ENCODE results near the gene SPOPL.

Gene SPOPL

DNA sequence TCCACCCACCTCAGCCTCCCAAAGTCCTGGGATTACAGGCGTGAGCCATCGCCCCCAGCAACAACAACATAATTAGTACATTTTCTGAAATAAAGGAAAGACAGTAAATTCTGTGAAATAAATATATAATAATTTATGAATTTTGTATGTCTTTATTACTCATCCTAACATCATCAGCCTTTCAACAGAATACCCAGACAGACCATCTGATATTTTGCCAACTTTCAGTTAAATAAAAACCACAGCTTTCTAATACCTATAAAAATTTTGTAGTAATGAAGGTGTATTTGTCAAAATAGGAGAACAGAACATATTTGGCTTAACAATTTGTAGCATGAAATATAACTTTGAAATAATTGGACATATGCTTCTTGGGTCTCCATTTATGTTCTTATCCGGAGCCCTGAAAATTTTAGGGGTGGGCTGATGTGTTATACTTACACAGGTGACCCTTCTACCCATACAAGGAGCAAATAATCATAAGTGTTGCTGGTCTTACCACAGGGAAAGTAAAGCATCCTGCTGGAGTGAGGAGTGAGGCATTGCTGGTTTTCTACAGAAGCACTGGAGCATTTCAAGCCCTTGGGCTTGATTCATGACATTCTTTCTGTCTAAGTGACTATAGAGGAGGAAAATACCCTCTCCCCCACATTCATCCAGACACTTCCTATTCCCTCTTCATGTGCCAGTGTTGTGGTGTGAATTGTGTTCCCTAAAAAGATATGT lies 99.3 kb downstream of the SPOPL start:
- DNase-seq (ENCODE audit: low read depth in 2 of 2): no peak

DNA sequence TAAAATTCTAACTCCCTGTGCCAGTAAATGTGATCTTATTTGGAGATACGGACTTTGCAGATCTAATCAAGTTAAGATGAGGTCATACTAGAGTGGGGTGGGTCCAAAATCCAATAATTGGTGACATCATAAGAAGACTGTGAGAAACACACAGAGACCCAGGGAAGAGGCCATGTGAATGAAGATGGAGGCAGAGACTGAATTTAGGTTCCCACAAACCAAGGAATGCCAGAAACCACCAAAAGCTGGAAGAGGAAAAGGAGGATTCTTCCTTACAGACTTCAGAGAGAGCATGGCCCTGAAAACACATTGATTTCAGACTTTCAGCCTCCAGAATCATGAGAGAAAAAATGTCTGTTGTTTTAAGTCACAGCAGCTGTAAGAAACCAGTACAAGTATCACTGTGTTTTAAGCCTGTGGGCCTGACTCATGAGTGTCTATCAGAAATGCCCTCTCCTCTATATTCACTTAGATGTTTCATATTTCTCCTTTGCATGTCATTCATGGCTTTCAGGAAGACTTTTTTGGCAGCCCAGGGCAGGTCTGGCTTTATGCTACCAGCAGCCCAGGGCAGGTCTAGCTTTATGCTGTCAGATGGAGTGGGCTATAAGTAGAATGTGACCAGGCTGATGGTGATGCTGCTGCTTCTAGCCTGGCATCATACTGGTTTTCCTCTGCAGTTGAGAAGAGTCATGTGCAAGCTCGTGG lies 100.0 kb downstream of the SPOPL start:
- no peak for DNase-seq (ENCODE audit: low read depth in 2 of 2)

DNA sequence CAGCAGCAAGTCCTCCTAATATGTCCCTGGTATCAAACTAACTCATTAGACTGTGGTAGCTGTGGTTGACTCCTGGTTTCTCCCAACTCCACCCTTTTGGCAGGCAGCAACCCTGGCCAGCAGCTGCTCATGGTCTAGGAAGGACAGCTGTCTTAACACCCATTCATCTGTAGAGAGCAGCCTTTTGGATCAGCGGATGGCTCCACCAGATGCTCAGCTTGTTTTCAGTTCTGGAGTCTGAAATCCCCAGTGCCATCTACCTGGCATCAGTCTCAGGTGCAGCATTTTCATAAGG lies 100.5 kb downstream of the SPOPL start:
- DNase-seq (ENCODE audit: low read depth in 2 of 2): no peak

DNA sequence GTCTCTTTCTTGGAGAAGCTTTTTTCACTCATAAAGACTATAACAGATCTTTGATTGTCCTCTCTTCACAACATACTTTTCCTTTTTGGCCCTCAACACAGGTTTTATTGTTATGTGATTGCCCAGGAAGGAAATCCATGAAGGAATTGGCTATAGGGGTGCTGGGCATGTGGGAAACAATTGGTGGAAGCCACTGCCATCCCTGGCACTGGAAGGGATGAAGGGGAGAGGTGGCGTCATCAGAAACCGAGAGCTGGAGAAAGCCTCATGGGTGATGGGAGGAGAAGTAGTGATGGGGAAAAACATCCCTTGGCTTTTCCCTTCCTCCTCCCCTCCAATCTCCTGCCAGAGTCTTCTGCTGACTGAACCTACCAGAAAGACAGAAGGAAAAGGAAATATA lies 106.2 kb downstream of the SPOPL start:
- no peak for DNase-seq (ENCODE audit: low read depth in 2 of 2)

DNA sequence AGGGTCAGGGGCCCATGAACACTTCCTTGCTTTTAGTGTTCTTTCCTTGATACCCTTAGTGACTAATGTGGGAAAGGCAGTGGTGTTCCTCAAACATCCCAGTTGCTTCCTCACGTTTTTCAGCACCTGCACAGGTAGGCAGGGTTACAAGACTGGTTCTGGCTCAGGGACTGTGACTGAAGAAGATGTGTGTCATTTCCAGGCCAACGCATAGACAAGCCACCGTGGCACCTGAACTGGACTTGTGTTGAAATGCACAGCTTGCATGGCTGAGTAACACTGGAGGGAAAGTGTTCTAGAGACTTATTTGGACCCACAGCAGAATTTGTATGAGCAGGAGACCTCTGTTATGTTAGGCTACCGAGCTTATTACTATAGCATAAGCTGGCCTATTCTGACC lies 107.9 kb downstream of the SPOPL start:
- DNase-seq (ENCODE audit: low read depth in 2 of 2): no peak

DNA sequence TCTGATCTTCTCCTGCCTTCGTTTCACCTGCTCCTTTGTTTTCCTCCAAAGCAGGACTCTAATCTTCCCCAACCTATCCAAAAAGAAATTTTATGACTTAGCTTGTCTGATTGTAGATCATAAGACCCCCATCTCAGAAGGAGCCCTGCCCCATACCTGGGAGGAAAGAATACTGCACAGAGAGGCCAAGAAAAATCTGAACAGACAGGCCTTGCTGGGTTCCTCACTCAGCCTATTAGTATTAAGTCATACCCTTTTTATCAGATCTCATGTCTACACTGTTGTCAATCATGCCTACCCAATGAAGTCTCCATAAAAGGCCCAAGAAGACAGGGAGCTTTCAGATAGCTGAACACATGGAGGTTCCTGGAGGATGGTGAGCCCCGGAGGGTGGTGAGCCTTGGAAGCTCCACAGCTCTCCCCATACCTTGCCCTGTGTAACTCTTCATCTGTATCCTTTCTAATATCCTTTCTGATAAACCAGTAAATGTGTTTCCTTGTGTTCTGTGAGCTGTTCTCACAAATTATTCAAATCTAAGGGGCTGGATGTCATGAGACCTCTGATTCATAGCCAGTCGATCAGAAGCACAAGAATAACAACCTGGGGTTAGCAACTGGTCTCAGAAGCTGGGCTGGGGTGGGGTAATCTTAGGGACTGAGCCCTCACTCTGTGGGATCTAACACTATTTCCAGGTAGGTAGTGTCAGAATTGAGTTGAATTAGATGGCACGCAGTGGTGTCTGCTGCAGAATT lies 108.8 kb downstream of the SPOPL start:
- DNase-seq (ENCODE audit: low read depth in 2 of 2): no peak

DNA sequence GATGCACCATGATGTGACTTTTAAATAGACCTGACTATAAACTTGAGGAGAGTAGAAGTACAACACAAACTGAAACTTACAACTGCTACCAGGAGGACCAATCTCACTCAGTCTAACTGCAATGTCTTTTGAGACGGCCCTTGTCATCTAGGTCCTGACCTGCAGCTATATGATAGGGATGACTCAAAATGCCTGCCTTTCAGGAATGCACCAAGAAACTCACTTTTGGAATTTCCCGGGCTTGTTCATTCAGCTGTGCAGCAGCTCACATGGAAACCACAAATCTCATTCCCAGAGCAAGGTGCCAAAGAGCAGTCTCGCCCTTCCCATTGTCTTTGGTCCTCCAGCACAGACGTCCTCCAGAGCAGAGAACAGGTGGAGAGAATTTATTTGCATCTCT lies 113.7 kb downstream of the SPOPL start:
- DNase-seq (ENCODE audit: low read depth in 2 of 2): no peak

DNA sequence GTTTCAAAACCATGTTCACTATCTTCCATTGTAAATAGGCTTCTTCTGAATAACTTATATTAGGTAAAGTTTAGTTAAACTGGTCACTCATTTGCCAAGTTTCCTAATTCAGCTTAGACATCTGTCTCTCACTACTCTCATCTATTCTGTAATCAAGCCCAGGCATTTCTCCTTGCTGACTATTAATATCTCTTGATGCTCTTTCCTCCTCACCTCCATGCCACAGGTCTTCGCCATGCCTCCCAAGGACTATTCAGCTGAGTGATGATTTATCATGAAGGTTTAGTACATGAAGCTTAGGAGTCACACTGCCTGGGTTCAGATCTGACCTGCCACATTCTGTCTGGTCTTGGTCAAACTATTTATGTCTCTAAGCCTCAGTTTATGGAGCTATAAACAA lies 115.5 kb downstream of the SPOPL start:
- no peak for DNase-seq (ENCODE audit: low read depth in 2 of 2)

DNA sequence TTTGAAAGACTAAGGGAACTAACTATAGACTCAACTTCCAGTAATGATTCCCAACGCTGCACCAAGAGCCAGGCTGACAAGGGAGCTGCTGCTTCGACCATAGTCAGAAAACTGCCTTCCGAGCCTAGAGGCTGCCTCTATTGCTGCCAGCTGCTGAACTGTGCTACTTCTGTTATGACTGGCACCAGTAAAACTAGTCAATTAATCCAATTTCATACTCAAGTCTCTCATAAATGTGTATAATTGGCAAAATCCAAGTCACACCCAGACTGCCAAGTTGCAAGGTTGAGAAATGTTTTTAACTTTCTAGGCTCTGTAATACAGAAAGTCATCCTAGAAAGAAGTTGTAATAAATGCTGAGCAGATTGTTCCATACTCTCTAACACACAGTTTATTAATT lies 117.4 kb downstream of the SPOPL start:
- DNase-seq (ENCODE audit: low read depth in 2 of 2): no peak

DNA sequence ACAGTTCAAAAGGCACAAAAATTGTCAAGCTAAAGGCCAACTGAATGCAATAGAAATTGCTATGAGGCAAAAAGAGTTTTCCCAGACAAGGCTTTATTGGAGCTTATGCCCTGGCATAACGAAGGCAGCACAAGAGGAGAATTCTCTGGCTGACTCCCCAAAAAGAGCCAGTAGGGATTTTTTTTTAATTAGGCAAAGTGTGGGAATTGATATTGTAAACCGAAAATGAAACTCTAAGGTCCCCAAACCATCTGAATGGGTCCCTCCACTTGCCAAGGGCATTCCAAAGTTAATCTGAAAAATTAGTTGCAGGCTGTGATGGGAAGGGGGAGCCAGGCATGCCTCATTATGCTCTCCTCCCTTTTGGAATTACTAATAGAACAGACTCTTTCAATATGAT lies 118.9 kb downstream of the SPOPL start:
- no peak for DNase-seq (ENCODE audit: low read depth in 2 of 2)

DNA sequence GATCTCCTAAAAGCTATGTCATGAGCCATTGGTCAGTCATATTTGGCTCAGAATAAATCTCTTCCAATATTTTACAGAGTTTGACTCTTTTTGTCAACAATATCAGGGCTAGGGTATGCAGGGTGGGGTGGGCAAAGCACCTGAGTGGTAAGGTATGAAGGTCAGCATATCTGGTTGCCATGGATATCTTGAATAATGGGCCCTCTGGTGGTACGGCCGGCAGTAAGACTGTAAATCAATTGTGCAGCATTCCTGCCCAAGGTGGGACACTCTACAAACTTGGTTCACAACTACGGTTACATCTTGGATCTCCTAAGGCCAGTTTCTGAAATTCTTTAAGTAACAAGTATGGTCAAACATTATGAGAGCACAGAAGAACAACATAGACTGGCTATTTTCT lies 119.6 kb downstream of the SPOPL start:
- DNase-seq (ENCODE audit: low read depth in 2 of 2): no peak

DNA sequence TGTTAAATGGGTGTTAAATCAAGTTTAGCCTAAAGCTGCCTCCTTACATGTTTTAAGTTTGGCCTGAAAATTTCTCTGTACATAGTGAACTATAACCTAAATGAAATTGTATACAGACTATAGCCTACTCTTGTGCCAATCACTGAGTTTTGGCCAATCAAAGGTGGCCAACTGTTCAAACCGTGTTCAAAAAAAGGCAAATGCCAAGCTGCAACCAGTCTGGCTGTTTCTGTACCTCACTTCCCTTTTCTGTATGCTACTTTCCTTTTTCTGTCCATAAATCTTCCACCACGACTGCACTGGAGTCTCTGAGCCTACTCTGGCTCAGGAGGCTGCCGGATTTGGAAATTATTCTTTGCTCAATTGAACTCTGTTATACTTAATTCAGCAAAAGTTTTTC lies 121.0 kb downstream of the SPOPL start:
- DNase-seq (ENCODE audit: low read depth in 2 of 2): no peak
